HG02943 (cell line): ENCODE results near the gene TGM2.

ENCODE experiments used
- ATAC-seq: cut with Tn5 transposase; IDR thresholded peaks from one replicate; pipeline ENCODE4 v1.9.1; 2021; ENCODE audit warnings: mild to moderate bottlenecking, low read depth, moderate library complexity; ENCODE audit not compliant: unreplicated experiment

The TGM2 gene

DNA sequence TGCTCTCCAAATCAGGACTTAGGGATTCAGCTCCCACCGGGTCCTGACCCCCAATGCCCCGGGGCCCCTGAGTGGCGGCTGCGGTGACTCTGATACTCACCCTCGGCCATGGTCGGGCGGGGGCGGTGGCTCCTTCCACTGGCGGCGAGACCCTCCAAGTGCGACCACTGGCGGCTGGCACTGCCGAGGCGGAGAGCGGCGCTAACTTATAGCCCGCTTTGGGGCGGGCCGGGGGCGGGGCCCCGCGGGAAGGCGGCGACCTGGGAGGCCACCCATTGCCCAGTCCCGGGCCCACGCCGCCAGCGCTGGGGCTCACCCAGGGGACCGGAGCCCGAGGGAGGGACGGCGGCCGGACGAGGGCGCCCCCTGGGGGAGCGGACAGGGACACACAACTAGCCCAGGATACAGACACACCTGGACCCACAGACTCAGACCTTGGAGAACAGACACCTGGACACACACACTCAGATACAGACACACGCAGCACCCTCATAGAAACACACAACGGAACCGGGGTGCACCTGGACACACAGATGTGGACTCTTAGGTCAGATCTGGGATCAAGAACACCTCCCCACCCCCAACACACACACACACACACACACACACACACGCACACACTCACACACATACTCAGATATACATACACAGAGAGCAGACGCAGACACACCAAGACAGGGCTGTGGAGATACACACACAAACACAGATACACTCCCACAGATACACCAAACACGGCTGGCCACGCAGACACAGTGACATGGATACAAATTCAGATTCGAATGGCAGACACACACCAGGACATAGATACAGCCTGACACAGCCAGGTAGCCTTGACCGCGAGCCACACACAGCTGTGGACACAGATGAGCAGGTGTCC, at the start of gene TGM2:
Gene TGM2, minus strand, starts transcription at position 182 of the 877 bp plus-strand sequence. Its CDS starts 72 bp downstream, at position 110.
- peak; percentile 72 for ATAC-seq

DNA sequence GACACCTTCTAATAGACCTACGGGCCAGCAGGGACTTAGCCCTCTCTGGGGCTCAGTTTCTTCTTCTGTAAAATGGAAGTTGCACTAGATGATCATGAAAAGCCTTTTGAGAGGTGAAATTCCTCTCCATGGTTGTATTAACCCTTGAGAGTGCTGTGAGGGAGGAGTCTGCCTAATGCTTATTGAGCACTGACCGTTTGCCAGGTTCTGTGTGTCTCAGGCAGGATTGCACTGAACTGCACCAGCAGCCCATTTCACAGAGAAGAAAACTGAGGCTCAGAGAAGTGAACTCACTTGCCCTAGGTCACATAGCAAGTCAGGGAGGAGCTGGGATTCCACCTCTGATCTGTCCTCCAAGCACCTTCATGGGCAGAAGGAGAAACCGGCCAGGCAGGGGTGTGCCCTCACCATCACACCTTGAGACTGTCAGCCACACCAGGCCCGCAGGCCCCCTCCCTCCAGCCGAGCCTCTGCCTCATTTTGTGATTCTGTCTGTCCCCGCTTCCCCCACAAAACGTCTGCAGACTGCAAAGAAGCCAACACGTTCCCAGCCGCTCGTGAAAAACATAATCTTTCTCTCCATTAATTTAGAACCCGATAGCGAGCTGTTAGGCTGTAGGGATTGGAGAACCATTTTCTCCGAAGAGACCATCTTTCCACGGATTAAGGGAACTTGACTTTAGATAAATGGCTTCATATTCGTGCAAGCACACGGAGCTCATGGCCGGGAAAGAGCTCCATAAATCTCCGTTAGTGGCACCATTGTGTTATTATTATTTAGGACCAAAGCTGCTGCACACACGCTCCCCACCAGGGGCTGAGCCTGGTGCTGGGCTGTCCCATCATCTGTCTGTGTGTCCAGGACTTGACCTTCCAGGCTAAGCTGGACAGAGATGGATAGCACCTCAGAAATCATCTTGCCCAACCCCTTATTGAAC, 49.5 kb upstream of the TGM2 start:
- no peak for ATAC-seq

DNA sequence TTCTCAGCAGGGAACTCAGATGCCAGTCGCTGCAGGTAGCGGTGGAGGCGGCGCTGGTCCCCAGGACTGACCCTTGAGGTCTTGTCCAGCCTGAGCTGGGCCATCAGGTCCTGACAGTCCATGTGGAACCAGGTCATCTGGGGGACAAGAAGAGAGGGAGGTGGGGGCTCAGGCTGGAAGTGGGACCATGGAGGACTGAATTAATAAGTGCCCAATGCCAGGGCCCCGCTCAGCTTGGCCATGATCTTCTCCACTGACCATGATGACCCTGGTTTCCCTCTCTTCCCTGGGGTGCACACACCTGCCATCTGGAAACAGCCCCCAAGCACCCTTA, 48.5 kb upstream of the TGM2 start:
- ATAC-seq, result no peak

DNA sequence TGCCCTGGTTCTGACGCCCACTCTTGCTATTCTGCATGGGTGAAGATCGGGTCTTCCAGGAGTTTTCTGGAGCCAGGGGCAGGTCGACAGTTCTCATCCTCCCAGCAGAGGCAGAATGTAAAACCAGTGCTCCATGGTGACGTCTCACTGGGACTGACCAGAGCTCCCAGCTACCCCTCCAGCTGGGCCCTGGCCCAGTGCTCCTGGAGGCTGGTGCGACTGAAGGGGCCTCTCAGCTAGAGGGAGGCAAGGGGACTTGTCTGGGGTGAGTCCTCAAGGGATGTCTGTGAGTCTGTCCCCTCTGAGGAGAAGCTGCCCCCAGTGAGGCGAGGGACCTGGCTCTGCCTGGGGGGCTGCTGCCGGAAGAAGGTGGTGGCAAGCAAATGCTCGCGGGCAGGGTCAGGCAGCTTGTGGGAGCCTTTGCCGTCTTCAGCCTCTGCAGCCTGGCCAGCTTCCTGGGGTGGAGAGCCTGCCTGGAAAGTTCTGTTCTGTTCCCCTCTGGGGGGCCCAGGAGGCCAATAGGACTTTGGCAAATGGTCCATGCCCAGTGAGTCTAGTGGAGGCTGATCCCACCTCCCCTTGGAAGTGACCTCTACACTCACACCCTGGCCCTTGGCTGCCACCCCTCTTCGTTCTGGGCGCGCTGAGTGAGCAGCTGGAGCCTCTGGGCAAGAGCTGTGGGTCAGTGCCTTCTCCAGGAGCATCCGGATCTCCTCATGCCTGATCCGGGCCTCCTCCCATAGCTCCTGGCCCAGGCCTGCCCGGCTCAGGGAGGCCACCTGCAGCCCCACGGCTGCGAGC, 47.9 kb upstream of the TGM2 start:
- ATAC-seq, result no peak

- no peak for ATAC-seq
Measured at GRCh38 chr20:38211200-38212097, 46.4 kb upstream of the TGM2 start.

- ATAC-seq, result no peak
Measured at GRCh38 chr20:38210741-38211140, 45.7 kb upstream of the TGM2 start.

- ATAC-seq, result no peak
Measured at GRCh38 chr20:38209736-38210405, 44.8 kb upstream of the TGM2 start.

DNA sequence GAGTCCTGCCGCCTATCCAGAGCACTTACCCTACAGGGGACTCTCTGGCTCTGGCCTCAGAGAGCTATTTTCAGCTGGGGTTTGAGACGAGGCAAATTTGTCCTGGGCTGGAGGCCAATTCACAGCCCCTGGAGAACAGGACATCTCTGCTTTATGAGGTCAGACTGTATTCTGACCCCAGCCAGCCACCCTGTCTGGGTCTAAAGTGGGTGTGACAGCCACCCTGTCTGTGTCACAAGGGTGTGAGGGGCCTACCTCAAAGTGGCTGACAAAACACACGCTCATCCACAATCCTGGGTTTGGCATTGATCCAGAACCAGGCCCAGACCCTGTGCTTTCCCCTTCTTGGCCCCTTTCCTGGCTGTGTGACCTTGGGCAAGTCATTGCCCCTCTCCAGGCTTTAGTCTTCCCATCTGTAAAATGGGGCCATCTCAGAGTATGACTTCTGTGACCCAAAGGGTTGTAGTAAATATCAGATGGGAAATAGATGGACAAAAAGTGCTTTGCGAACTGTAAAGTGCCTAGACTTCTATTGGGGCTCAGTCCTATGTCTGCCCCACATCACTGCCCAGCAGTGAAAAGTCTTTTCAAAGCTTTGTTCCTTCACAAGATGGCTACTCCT, 44.1 kb upstream of the TGM2 start:
- no peak for ATAC-seq

- no peak for ATAC-seq
Measured at GRCh38 chr20:38208523-38208922, 43.5 kb upstream of the TGM2 start.

DNA sequence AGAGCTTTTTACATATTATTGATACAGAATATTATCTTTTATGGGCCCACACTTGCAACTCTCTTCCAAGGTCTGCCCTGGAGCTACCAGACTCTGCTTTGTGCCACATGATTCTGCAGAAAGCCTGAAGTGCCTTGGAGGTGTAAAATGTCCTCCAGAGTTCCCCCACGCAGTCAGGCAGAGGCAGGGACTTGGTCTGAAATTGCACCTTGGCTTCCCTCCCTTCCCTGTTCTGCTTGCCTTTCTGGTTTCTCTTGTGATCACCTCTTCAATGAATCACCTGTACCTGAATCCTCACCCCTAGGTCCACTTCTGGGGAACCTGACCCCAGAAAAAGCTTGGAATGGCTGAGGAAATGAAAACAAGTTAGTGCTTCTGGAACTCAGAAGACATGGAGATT, 43.0 kb upstream of the TGM2 start:
- ATAC-seq, result no peak

DNA sequence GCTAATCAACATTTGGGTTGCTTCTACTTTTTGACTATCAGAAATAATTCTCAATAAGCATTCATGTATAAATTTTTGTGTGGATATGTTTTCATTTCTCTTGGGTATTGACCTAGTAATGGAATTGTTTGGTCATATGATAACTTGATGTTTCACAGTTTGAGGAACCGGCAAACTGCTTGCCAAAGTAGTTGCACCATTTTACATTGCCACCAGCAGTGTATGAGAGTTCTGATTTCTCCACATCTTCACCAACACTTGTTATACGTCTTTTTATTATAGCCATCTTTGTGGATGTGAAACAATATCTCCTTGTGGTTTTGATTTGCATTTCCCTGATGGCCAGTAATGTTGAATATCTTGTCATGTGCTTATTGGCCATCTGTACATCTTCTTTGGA, 42.6 kb upstream of the TGM2 start:
- no peak for ATAC-seq

- ATAC-seq, result no peak
Measured at GRCh38 chr20:38205001-38205400, 39.9 kb upstream of the TGM2 start.

- ATAC-seq, result no peak
Measured at GRCh38 chr20:38203981-38204357, 38.9 kb upstream of the TGM2 start.

DNA sequence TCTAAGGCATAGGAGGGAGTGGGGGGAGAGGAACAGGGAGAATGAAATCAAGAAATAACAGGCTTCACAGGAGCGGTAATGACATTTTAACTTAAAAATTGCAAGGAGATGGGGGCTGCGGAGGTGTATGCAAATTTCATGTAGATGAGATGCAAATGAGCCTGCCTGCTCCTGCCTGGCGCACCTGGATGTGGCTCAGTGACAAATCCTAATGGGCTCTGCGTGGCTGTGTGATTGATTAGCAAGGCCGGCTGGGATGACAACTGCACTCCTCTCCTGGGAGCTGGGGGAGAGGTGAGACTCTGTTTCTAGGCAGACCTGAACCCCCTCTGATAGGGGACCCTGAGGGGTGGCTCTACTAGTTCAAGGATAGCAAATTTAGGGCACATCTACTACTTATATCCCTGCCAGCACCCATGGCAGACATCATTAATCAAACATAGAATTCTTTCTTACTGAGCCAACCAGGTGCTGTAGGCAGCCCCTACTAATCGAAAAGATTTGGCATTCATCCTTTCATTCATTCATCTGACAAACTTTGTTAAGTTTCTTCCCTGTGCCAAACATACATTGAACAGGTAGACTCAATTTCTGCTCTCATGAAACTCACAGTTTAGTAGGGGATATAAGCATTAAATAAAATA, 38.4 kb upstream of the TGM2 start:
- no peak for ATAC-seq

DNA sequence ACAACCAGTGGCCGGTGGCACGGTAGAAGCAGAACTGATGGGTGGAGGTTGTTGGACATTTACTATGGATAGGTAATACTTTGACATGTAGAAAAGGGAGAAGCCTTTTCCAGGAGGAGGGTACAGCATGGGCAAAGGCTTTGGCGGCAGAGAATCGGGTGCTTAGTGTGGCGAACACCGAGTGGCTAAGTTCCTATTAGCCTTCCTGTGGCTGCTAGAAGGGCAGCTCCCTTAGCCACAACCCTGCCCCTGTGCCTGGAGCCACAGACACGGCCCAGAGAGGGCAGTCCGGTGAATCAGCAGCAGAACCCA, 37.9 kb upstream of the TGM2 start:
- no peak for ATAC-seq

DNA sequence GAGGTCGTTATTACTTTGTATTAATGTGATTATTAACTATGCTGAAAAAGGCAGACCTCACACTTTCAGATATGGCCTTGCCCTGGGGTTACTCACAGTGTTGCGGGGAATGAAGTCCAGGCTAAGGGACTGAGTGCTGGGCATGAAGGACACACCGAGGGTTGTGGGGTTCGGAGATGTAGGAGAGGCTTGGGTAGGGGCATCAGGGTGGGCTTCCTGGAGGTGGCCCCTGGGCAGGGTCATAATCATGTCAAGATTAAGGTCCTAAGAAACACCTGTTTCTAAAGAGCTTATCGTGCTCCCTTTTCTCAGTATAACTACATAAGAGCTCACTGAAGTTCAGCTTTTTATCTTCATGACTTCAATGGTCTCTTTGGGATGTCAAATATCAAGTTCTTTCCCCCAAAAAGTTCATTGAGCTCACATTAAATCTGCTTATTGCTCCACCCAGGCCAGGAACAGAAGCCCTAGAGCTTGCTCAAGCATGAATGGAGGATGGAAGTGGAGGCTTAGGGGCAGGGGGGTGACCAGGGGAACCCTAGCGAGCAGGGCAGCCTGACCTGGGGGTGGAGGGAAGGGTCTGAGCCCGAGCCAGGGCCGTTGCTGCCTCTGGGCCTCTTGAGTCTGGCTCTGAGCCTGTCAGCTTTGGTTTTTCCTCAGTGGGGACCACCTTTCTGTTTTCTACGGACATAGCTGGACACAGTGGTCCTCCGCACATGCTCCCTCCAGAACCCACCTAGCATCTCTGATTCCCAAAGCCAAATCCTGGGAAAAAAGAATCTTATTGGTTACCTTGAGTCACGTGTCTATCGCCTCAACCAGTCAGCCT, 37.3 kb upstream of the TGM2 start:
- ATAC-seq, result no peak

- ATAC-seq, result no peak
Measured at GRCh38 chr20:38201356-38201755, 36.3 kb upstream of the TGM2 start.

DNA sequence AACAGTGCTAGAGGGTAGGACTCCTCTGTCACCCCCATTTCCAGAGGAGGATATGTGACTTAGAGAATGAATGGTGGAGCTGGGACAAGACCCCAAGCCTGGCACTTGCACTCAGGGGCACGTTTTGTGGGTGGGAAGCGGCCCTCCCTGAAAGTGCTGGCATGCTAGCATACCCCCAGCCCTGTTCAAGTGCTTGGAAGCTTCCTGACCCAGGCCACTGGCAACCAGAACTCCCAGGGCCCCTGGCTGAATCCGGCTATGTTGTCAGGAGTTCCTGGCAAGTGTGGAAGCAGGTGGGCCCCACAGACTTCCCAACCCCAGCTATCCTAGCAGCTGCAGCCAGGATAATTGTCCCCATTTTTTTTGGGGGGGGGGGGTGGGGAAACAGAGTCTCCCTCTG, 35.6 kb upstream of the TGM2 start:
- no peak for ATAC-seq
